Fibroblast of lung (primary cell): Measurements from ENCODE around the gene TESMIN. TPM values are rescaled to one million over a fixed set of nuclear protein-coding genes. Genes with fewer than 3 reads are reported as not detected.
A peak's percentile ranks its signal among the peaks of the same experiment; 100 is the strongest.

Source experiments
- DNase-seq, 2 donors: peaks; one replicate each; pipeline versions ENCODE4 v3.0.0 to v3.0.0-alpha.2; 2010; ENCODE audit warnings: low read depth in 2 of 2
- H2AFZ ChIP-seq: 2 replicates; pipeline ENCODE4 v1.5.1; 2012; ENCODE audit warnings: low read length, control low read depth, inconsistent platforms
- H3K27ac ChIP-seq: 2 replicates; pipeline ENCODE4 v1.5.1; 2011; ENCODE audit warnings: low read length, control low read depth; ENCODE audit not compliant: insufficient read depth
- H3K27me3 ChIP-seq: 2 replicates; pipeline ENCODE4 v1.5.1; 2011; ENCODE audit warnings: mild to moderate bottlenecking, low read length; ENCODE audit not compliant: control insufficient read depth, insufficient read depth
- H3K36me3 ChIP-seq: 2 replicates; pipeline ENCODE4 v1.5.1; 2011; ENCODE audit warnings: low read length; ENCODE audit not compliant: control insufficient read depth, insufficient read depth
- H3K4me1 ChIP-seq: 2 replicates; pipeline ENCODE4 v1.5.1; 2011; ENCODE audit warnings: low read length; ENCODE audit not compliant: control insufficient read depth, insufficient read depth; ENCODE audit errors: extremely low read depth
- H3K4me2 ChIP-seq: 2 replicates; pipeline ENCODE4 v1.5.1; 2011; ENCODE audit warnings: low read length, control low read depth; ENCODE audit not compliant: insufficient read depth; ENCODE audit errors: extremely low read depth
- H3K4me3 ChIP-seq, 4 experiments: fragments of 200-600 bp in 1 of 4; sonication (generic) in 1 of 4; replicated peaks in 1 of 4; 2 replicates each; pipeline ENCODE4 v1.5.1; 2011 to 2016; ENCODE audit warnings: low read length in 4 of 4, low read depth in 3 of 4, mild to moderate bottlenecking in 3 of 4, control low read depth in 2 of 4, inconsistent platforms in 1 of 4, mixed read lengths in 1 of 4; ENCODE audit not compliant: insufficient read depth in 1 of 4; ENCODE audit errors: control extremely low read depth in 1 of 4
- H3K79me2 ChIP-seq: 2 replicates; pipeline ENCODE4 v1.5.1; 2012; ENCODE audit warnings: mild to moderate bottlenecking, low read length, inconsistent platforms; ENCODE audit not compliant: control insufficient read depth, insufficient read depth
- H3K9ac ChIP-seq: 2 replicates; pipeline ENCODE4 v1.5.1; 2011; ENCODE audit warnings: mild to moderate bottlenecking, low read length, control low read depth; ENCODE audit not compliant: insufficient read depth
- H3K9me3 ChIP-seq: 2 replicates; pipeline ENCODE4 v1.5.1; 2012; ENCODE audit warnings: low read depth, low read length; ENCODE audit not compliant: control insufficient read depth, insufficient read depth
- H4K20me1 ChIP-seq: 2 replicates; pipeline ENCODE4 v1.5.1; 2011; ENCODE audit warnings: low read length; ENCODE audit not compliant: control insufficient read depth, insufficient read depth; ENCODE audit errors: extremely low read depth
- EZH2 ChIP-seq: IDR thresholded peaks from 2 replicates; pipeline ENCODE4 v1.5.1; 2012; ENCODE audit warnings: low read length, control low read depth, mild to moderate bottlenecking; ENCODE audit errors: missing control alignments
- polyA plus RNA-seq, 2 donors: library from polyadenylated mRNA; depleted of rRNA in 1 of 2; stranded (reverse) in 1 of 2; unstranded in 1 of 2; fragments of >200 nt; gene quantifications; 2 replicates each; pipeline ENCODE4 v1.2.1, GENCODE V29; 2011 to 2012; ENCODE audit warnings: missing spikeins in 1 of 2
- total RNA-seq: library from RNA; depleted of rRNA; stranded (reverse); fragments of >200 nt; gene quantifications from 2 replicates; pipeline ENCODE4 v1.2.1, GENCODE V29; 2014
- TF ChIP-seq, protein P1 (sequence below), 2 donors: IDR thresholded peaks in 1 of 2; conservative IDR thresholded peaks in 1 of 2; 1 replicate in 1 of 2; 2 replicates in 1 of 2; pipeline ENCODE4 v1.5.1; 2011 to 2012; ENCODE audit warnings: low read length in 2 of 2, control low read depth in 1 of 2, inconsistent platforms in 1 of 2, low read depth in 1 of 2, mild to moderate bottlenecking in 1 of 2

Gene TESMIN
- total and polyA plus RNA-seq, 2 donors (not counting 1 experiment from before 2014, with no cell fraction given), result 0.70 to 2.0 TPM

GRCh38 chr11:68776442-68777235, 25.3 kb upstream of the TESMIN start:
- no peaks in the 10 kb centered on the region for H3K27me3 ChIP-seq
- TF ChIP-seq, protein P1, sequence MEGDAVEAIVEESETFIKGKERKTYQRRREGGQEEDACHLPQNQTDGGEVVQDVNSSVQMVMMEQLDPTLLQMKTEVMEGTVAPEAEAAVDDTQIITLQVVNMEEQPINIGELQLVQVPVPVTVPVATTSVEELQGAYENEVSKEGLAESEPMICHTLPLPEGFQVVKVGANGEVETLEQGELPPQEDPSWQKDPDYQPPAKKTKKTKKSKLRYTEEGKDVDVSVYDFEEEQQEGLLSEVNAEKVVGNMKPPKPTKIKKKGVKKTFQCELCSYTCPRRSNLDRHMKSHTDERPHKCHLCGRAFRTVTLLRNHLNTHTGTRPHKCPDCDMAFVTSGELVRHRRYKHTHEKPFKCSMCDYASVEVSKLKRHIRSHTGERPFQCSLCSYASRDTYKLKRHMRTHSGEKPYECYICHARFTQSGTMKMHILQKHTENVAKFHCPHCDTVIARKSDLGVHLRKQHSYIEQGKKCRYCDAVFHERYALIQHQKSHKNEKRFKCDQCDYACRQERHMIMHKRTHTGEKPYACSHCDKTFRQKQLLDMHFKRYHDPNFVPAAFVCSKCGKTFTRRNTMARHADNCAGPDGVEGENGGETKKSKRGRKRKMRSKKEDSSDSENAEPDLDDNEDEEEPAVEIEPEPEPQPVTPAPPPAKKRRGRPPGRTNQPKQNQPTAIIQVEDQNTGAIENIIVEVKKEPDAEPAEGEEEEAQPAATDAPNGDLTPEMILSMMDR (conservative IDR thresholded peaks at IDR 0.05 in 1 of 2, IDR thresholded peaks at IDR 0.05 in 1 of 2; ENCODE audit: low read depth in 1 of 2, low read length in 2 of 2), result no peak
- TF ChIP-seq EZH2, result no peak
- no peak overlapping the region for H3K4me2 ChIP-seq
- no peak overlapping the region for H2AFZ ChIP-seq
- no peak for DNase-seq
- H3K9ac ChIP-seq, result no peak overlapping the region
- no peaks in the 10 kb centered on the region for H3K9me3 ChIP-seq
- H3K4me1 ChIP-seq, result peaks cover 2% of the 10 kb centered on the region
- H4K20me1 ChIP-seq, result no peaks in the 10 kb centered on the region
- peaks cover 30% of the 10 kb centered on the region for H3K36me3 ChIP-seq
- no peak overlapping the region for H3K4me3 ChIP-seq
- H3K79me2 ChIP-seq, result no peaks in the 10 kb centered on the region
- no peak overlapping the region for H3K27ac ChIP-seq

DNA sequence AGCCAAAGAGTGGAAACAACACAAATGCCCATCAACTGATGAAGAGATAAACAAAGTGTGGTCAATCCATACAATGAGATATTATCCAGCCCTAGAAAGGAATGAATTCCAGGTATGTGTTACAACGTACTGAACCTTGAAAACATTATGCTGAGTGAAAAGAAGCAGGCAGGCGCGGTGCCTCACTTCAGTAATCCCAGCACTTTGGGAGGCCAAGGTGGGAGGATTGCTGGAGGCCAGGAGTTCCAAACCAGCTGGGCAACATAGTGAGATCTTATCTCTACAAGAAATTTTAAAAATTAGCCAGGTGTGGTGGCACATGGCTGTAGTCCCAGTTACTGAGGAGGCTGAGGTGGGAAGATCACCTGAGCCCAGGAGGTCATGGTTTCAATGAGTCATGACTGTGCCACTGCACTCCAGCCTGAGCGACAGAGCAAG, 24.6 kb upstream of the TESMIN start:
- TF ChIP-seq, protein P1 (conservative IDR thresholded peaks at IDR 0.05 in 1 of 2, IDR thresholded peaks at IDR 0.05 in 1 of 2; ENCODE audit: low read depth in 1 of 2, low read length in 2 of 2), result no peak
- TF ChIP-seq EZH2, result no peak
- no peaks in the 10 kb centered on the region for H3K79me2 ChIP-seq
- H3K4me2 ChIP-seq, result no peak overlapping the region
- no peaks in the 10 kb centered on the region for H3K9me3 ChIP-seq
- H3K27me3 ChIP-seq, result no peaks in the 10 kb centered on the region
- no peak overlapping the region for H2AFZ ChIP-seq
- H4K20me1 ChIP-seq, result no peaks in the 10 kb centered on the region
- peaks cover 2% of the 10 kb centered on the region for H3K4me1 ChIP-seq
- DNase-seq, result no peak
- peaks cover 27% of the 10 kb centered on the region for H3K36me3 ChIP-seq
- no peak overlapping the region for H3K4me3 ChIP-seq
- no peak overlapping the region for H3K27ac ChIP-seq
- H3K9ac ChIP-seq, result no peak overlapping the region

DNA sequence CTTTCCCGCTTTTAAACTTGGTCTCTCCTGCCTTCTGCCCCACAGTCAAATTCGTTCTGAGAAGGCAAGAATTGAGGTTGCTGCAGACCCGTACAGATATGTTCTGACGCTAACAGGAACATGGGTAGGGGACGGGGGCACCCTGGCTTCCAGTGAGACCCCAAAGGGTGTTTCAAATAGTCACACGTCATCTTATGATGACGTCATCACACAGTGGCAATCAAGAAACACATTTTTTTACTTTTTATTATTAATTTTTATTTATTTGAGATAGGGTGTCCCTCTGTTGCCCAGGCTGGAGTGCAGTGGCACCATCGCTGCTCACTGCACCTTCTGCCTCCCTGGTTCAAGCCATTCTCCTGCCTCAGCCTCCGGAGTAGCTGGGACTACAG, 22.9 kb upstream of the TESMIN start:
- no peaks in the 10 kb centered on the region for H3K9me3 ChIP-seq
- H3K27ac ChIP-seq, result peak overlapping the region; percentile 26
- no peak overlapping the region for H3K4me2 ChIP-seq
- TF ChIP-seq EZH2, result no peak
- TF ChIP-seq, protein P1 (conservative IDR thresholded peaks at IDR 0.05 in 1 of 2, IDR thresholded peaks at IDR 0.05 in 1 of 2; ENCODE audit: low read depth in 1 of 2, low read length in 2 of 2), result no peak
- H2AFZ ChIP-seq, result no peak overlapping the region
- H3K36me3 ChIP-seq, result peaks cover 19% of the 10 kb centered on the region
- no peak overlapping the region for H3K4me3 ChIP-seq
- no peaks in the 10 kb centered on the region for H3K79me2 ChIP-seq
- H4K20me1 ChIP-seq, result no peaks in the 10 kb centered on the region
- H3K4me1 ChIP-seq, result peaks cover 2% of the 10 kb centered on the region
- no peak overlapping the region for H3K9ac ChIP-seq
- no peaks in the 10 kb centered on the region for H3K27me3 ChIP-seq
- no peak for DNase-seq
